Smooth muscle cell (in vitro differentiated cells): ENCODE data around the gene RAB31. TPM values are rescaled to one million over a fixed set of nuclear protein-coding genes. Genes with fewer than 3 reads are reported as not detected.

Source experiments
- DNase-seq: peaks from one replicate; lab custom pipeline; 2025; ENCODE audit not compliant: unreplicated experiment; lab: John Stamatoyannopoulos, UW
- H2AFZ ChIP-seq: fragments of 200-600 bp; sonication (generic); 2 replicates; pipeline ENCODE4 v1.6.0; 2016; ENCODE audit warnings: antibody characterized with exemption, low read depth, mild to moderate bottlenecking
- H3F3A ChIP-seq: fragments of 200-600 bp; sonication (generic); 2 replicates; pipeline ENCODE4 v1.6.0; 2017; ENCODE audit warnings: antibody characterized with exemption, low read depth
- H3K27ac ChIP-seq: fragments of 200-600 bp; sonication (generic); 2 replicates; pipeline ENCODE4 v1.5.1; 2016; ENCODE audit warnings: low read depth, mild to moderate bottlenecking
- H3K27me3 ChIP-seq: fragments of 200-600 bp; sonication (generic); 2 replicates; pipeline ENCODE4 v1.6.1; 2016; ENCODE audit warnings: low read depth, mild to moderate bottlenecking
- H3K36me3 ChIP-seq: fragments of 200-600 bp; sonication (generic); 2 replicates; pipeline ENCODE4 v1.5.1; 2016; ENCODE audit warnings: low read depth
- H3K4me1 ChIP-seq: fragments of 200-600 bp; sonication (generic); 2 replicates; pipeline ENCODE4 v1.5.1; 2016; ENCODE audit warnings: low read depth
- H3K4me2 ChIP-seq: fragments of 200-600 bp; sonication (generic); 2 replicates; pipeline ENCODE4 v1.6.0; 2016; ENCODE audit warnings: mild to moderate bottlenecking
- H3K4me3 ChIP-seq: fragments of 200-600 bp; sonication (generic); 2 replicates; pipeline ENCODE4 v1.5.1; 2016; ENCODE audit warnings: mild to moderate bottlenecking
- H3K79me2 ChIP-seq: fragments of 200-600 bp; sonication (generic); 2 replicates; pipeline ENCODE4 v1.6.0; 2016; ENCODE audit warnings: low read depth, mild to moderate bottlenecking
- H3K9ac ChIP-seq: fragments of 200-600 bp; sonication (generic); 2 replicates; pipeline ENCODE4 v1.6.0; 2016; ENCODE audit warnings: low read depth
- H3K9me3 ChIP-seq: fragments of 200-600 bp; sonication (generic); replicated peaks from 2 replicates; pipeline ENCODE4 v1.5.1; 2016; ENCODE audit warnings: low read depth
- H4K20me1 ChIP-seq: fragments of 200-600 bp; sonication (generic); 2 replicates; pipeline ENCODE4 v1.6.0; 2016; ENCODE audit warnings: low read depth
- WGBS: methylation state at CpG from one replicate; pipeline ENCODE4 v1.1.7; 2016; ENCODE audit warnings: low lambda C conversion rate; 5-methylcytosine and 5-hydroxymethylcytosine counted together
- polyA plus RNA-seq: library from polyadenylated mRNA; unstranded; fragments of >200 nt; fragmentation: Nextera tagmentation; extraction: Ambion mirVana; gene quantifications from 2 replicates; pipeline ENCODE4 v1.2.1, GENCODE V29; 2016
- total RNA-seq: library from RNA; depleted of rRNA; stranded (reverse); fragments of >200 nt; gene quantifications from 2 replicates; pipeline ENCODE4 v1.2.3, GENCODE V29; 2014
- TF ChIP-seq, protein P1 (sequence below): fragments of 200-600 bp; sonication (generic); IDR thresholded peaks from 2 replicates; pipeline ENCODE4 v1.5.1; 2017; ENCODE audit warnings: borderline replicate concordance, mild to moderate bottlenecking, antibody characterized with exemption; ENCODE audit not compliant: insufficient read depth, poor library complexity, severe bottlenecking

Gene RAB31
- total and polyA plus RNA-seq, 2 experiments from 2014 or later: 116 to 414 TPM

DNA sequence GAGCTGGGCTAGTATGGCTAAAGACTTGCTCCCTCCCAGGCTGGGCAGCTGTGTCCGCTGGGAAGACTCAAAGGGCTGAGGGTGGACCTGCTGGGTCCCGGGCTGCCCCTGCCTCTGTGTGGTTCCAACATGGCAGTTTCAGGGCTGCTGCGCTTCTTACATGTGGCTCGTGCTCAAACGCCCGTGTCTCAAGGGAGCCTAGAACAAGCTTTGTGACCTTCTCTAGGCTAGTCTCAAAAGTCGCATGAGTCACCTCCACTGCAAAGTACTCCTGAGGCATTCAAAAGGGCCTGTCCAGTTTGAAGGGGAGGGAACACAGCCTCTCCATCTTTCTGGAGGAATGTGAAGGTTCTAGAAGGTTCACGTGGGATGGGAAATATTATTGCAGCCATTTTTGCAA, 44.7 kb upstream of the RAB31 start:
- H3K27me3 ChIP-seq: no peaks in the 10 kb centered on the region
- no peak overlapping the region for H3K27ac ChIP-seq
- H2AFZ ChIP-seq: no peak overlapping the region
- no peak overlapping the region for H3K4me2 ChIP-seq
- H3K36me3 ChIP-seq: no peaks in the 10 kb centered on the region
- no peaks in the 10 kb centered on the region for H3K79me2 ChIP-seq
- no peak for DNase-seq
- H4K20me1 ChIP-seq: no peaks in the 10 kb centered on the region
- no peak overlapping the region for H3K4me3 ChIP-seq
- no peaks in the 10 kb centered on the region for H3K4me1 ChIP-seq
- no peaks in the 10 kb centered on the region for H3K9me3 ChIP-seq
- TF ChIP-seq, protein P1, sequence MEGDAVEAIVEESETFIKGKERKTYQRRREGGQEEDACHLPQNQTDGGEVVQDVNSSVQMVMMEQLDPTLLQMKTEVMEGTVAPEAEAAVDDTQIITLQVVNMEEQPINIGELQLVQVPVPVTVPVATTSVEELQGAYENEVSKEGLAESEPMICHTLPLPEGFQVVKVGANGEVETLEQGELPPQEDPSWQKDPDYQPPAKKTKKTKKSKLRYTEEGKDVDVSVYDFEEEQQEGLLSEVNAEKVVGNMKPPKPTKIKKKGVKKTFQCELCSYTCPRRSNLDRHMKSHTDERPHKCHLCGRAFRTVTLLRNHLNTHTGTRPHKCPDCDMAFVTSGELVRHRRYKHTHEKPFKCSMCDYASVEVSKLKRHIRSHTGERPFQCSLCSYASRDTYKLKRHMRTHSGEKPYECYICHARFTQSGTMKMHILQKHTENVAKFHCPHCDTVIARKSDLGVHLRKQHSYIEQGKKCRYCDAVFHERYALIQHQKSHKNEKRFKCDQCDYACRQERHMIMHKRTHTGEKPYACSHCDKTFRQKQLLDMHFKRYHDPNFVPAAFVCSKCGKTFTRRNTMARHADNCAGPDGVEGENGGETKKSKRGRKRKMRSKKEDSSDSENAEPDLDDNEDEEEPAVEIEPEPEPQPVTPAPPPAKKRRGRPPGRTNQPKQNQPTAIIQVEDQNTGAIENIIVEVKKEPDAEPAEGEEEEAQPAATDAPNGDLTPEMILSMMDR: no peak
- WGBS: 87% methylated on average over 8 of the region's 8 CpGs
- H3F3A ChIP-seq: no peaks in the 10 kb centered on the region
- no peak overlapping the region for H3K9ac ChIP-seq

DNA sequence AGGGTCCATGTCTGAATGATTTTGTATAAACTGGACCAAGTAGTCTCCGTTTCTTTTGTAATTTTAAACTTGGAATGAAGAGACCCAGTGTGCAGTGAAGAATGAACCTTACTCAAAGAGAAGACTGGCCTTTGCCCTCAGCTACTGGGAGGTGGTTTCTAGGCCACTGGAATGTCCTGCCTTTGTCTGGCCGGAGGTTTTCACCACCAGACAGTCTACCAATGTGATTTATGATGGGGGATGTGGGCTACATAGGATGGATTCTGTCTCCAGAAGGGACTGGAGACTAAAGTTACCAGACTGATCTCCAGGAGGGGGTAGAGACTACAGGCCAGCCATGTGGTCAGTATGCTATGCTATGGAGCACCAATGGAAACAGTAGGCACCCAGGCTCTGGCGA, 42.8 kb upstream of the RAB31 start:
- TF ChIP-seq, protein P1: no peak
- Histone ChIP-seq H3K27me3 (no peaks in the 10 kb centered on the region), H3K4me1 (no peaks in the 10 kb centered on the region), H3K79me2 (no peaks in the 10 kb centered on the region), H4K20me1 (no peaks in the 10 kb centered on the region), H2AFZ (no peak overlapping the region), H3K9ac (no peak overlapping the region), H3K36me3 (no peaks in the 10 kb centered on the region), H3K9me3 (no peaks in the 10 kb centered on the region), H3K27ac (no peak overlapping the region), H3K4me3 (no peak overlapping the region), H3F3A (no peaks in the 10 kb centered on the region), H3K4me2 (no peak overlapping the region)
- DNase-seq: no peak
- 81% methylated on average over 3 of the region's 3 CpGs for WGBS

- no peaks in the 10 kb centered on the region for H3K4me1 ChIP-seq
- no peaks in the 10 kb centered on the region for H3K27me3 ChIP-seq
- TF ChIP-seq, protein P1: no peak
- H3K79me2 ChIP-seq: no peaks in the 10 kb centered on the region
- no peaks in the 10 kb centered on the region for H3K9me3 ChIP-seq
- no peak overlapping the region for H3K4me3 ChIP-seq
- no peak overlapping the region for H2AFZ ChIP-seq
- H3K9ac ChIP-seq: no peak overlapping the region
- H3K36me3 ChIP-seq: no peaks in the 10 kb centered on the region
- H3K4me2 ChIP-seq: no peak overlapping the region
- H3K27ac ChIP-seq: no peak overlapping the region
- no peak for DNase-seq
- no peaks in the 10 kb centered on the region for H4K20me1 ChIP-seq
- 83% methylated on average over 3 of the region's 3 CpGs for WGBS
- H3F3A ChIP-seq: no peaks in the 10 kb centered on the region
Measured at GRCh38 chr18:9666548-9666947, 41.6 kb upstream of the RAB31 start.

GRCh38 chr18:9669016-9669415, 39.1 kb upstream of the RAB31 start:
- Histone ChIP-seq H2AFZ (no peak overlapping the region), H3F3A (no peaks in the 10 kb centered on the region), H3K4me1 (no peaks in the 10 kb centered on the region), H3K9ac (no peak overlapping the region), H3K79me2 (no peaks in the 10 kb centered on the region), H3K4me3 (no peak overlapping the region), H3K4me2 (no peak overlapping the region), H3K36me3 (no peaks in the 10 kb centered on the region), H3K27me3 (no peaks in the 10 kb centered on the region), H3K27ac (no peak overlapping the region), H3K9me3 (no peaks in the 10 kb centered on the region), H4K20me1 (no peaks in the 10 kb centered on the region)
- 97% methylated on average over 3 of the region's 3 CpGs for WGBS
- no peak for DNase-seq
- TF ChIP-seq, protein P1: no peak
